Globus pallidus (tissue), 1 donor: ENCODE measurements around the gene NELFE.
"Not testable (repeated sequence)": the region's sequence is repeated elsewhere in the genome, so short reads cannot be mapped to it uniquely, and the experiment has no call there.

Experiments
- DNase-seq: peaks from one replicate; pipeline ENCODE4 v3.0.0-alpha.2; 2015; ENCODE audit warnings: low spot score

NELFE gene

DNA sequence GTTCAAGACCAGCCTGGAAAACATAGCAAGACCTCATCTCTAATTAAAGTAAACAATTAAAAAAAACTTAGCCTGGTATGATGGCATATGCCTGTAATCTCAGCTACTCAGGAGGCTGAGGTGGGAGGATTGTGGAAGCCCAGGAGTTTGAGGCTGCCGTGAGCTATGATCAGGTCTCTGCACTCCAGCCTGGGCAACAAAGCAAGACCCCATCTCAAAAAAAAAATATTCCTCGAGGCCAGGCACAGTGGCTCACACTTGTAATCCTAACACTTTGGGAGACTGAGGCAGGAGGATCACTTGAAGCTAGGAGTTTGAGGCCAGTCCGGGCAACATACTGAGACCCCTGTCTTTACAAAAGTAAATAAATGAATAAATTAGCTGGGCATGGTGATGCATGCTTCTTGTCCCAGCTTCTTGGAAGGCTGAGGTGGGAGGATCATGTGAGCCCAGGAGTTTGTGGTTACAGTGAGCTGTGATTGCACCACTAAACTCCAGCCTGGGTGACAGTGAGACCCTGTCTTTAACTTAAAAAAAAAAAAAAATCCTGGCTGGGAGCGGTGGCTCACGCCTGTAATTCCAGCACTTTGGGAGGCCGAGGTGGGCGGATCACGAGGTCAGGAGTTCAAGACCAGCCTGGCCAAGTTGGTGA, 40.6 kb downstream of the NELFE start:
- no peak for DNase-seq

DNA sequence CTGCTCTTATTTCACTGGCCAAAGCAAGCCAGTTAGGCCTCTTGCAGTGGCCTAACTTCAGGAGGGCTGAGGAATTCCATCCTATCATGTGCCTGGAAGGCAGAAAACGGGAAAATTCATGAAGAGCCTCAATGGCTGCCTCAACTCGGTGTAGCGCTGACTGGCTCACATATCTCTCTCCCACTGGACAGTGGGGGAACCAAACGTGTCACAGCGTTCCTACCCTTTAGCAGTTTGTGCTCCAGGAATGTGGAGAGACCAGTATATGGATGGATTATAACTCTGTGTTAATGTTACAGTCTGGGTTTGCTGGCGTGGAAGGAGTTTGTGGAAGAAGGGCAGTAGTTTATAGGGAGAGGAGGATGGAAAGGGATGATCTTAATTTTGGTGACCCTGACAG, 43.0 kb downstream of the NELFE start:
- DNase-seq = no peak

DNA sequence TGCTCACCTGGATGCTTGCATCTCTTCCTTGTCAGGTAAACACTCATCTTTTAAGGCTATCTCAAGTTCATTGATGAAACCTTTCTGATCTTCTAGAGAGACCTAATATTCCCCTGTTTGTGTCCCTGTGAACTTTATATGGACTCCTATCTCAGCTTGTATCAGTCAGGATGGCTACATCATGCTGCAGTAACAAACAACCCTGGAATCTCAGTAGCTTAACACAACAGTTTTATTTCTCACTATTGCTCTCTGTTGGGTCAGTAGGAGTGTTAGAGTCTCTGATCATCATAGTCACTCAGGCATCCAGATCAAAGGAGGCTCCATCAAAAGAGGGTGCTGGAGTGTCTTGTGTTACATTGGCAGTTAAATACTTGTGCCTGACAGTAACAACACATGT, 43.4 kb downstream of the NELFE start:
- DNase-seq = no peak

DNA sequence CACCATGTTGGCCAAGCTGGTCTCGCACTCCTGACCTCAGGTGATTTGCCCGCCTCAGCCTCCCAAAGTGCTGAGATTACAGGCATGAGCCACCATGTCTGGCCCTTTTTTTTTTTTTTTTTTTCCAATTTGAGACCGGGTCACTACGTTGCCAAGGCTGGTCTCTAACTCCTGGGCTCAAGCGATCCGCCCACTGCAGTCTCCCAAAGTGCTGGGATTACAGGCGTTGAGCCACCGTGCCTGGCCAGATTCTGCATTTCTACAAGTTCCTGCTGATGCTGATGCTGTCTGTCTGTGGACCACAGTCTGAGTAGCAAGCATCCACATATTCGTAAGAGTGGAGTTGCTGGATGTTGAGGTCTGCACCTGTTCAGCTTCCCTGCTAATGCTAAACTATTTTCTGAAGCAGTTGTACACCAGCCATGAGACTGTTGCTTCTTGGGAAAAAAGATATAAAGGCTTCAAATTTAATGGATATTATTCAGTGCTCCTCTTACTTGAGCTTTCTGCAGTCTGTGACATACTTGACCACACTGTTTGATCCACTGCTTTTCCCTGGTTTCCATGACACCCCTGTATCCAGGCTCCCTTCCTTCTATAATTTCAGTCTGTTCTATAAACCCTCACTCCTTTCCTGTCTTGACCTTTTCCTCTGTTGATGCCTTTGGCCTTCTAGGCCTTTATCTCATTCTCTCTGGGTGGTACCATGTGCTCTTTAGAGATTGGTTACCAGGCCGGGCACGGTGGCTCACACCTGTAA, 46.8 kb downstream of the NELFE start:
- no peak for DNase-seq

DNA sequence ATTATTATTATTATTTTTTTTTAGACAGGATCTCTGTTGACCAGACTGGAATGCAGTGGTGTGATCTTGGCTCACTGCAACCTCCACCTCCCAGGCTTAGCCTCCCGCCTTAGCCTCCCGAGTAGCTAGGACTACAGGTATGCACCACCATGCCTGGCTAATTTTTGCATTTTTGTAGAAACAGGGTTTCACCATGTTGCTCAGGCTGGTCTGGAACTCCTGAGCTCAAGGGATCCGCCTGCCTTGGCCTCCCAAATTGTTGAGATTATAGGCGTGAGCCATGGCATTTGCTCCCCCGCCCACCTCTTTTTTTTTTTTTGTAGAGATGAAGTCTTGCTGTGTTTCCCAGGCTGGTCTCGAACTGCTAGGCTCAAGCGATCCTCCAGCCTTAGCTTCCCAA, 49.5 kb downstream of the NELFE start:
- not testable (repeated sequence) for DNase-seq

- no peak for DNase-seq
Measured at GRCh38 chr6:31908791-31909190, 50.0 kb downstream of the NELFE start.

DNA sequence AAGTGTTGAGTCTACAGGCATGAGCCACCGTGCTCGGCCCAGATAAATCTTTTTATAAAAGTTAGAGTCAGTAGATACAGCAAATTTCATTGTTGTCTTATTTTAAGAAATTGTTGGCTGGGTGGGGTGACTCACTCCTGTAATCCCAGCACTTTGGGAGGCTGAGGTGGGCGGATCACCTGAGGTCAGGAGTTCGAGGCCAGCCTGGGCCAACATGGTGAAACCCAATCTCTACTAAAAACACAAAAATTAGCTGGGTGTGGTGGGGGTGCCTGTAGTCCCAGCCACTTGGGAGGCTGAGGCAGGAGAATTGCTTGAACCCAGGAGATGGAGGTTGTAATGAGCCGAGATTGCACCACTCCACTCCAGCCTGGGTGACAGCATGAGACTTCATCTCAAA, 50.5 kb downstream of the NELFE start:
- DNase-seq = not testable (repeated sequence)

- no peak for DNase-seq
Measured at GRCh38 chr6:31907158-31907813, 51.5 kb downstream of the NELFE start.

GRCh38 chr6:31906727-31907126, 52.0 kb downstream of the NELFE start:
- DNase-seq = not testable (repeated sequence)

DNA sequence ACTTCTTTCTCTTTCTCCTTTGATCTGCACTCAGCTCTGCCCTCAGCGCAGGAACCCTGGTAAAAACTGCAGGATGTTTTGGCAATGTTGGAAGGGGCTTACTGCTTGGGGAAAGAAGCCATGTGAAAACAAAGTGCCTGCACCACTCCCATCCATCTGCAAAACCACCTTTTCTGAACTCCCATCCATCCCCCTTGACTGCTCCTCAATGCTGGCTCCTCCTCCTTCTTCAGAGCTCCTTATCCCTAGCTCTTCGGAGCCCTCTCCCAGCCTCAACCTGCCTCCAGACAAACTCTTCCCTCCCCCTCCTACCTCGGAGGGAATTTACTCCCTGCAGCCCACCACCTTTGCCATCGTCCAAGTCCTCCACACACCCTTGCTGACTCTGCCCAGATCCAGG, 52.6 kb downstream of the NELFE start:
- DNase-seq = no peak

GRCh38 chr6:31905041-31905440, 53.7 kb downstream of the NELFE start:
- DNase-seq = no peak

DNA sequence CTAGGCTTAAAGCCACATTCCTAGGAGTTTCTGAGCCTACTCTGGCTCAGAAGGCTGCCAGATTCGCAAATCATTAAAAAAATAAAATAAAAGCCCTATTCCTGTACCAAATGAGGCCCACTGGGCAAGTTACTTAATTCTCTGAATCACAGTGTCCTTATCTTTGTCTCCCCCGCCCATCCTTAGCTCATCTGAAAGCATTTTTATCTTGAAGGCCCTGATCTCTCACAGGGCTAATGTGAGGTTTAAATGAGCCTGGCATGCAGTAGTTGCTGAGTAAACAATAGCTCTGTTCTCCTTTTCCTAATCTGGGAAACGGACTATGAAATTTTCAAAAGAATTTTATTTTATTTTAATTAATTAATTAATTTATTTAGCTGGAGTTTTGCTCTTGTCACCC, 54.8 kb downstream of the NELFE start:
- no peak for DNase-seq
